GM19099 (cell line): ENCODE measurements around the gene SNX27.

Source experiments
- POLR2A ChIP-seq: IDR thresholded peaks from 3 replicates; pipeline ENCODE4 v1.6.1; 2011; ENCODE audit warnings: low read depth; ENCODE audit not compliant: insufficient read length; ENCODE audit errors: extremely low read depth

SNX27 gene

DNA sequence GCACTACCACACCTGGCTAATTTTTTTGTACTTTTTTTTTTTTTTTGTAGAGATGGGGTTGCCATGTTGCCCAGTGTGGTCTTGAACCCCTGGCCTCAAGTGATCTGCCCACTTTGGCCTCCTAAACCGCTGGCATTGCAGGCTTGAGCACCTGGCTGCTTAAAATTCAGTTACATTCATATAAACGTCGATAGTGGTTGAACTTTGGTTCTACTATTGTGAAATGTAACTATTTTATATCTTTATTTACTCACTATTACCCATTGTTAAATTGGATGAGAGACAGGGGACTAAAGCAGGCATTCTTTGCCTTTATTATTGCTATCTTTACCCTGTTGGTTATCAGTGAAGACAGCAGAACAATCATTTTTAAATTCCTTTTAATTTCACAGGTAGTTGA, 6.2 kb downstream of the SNX27 start:
- no peak for TF ChIP-seq POLR2A

DNA sequence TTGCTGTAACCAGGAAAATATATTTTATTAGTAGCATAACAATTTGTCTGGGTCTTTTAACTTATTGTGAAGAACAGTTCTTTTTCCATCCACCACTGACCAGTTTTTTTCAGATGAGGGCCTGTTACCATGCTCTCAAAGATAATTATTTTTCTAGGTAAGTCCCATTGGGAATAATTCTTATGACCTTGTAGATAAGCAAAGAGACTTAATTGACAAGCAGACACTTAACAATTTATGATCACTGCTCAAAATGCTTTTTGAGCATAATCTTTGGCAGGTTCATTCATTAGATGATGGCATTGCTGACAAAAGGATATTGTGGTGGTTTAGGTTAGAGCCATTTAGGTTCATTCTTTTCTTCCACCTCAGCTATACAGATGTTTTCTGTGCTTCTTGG, 6.6 kb downstream of the SNX27 start:
- no peak for TF ChIP-seq POLR2A

DNA sequence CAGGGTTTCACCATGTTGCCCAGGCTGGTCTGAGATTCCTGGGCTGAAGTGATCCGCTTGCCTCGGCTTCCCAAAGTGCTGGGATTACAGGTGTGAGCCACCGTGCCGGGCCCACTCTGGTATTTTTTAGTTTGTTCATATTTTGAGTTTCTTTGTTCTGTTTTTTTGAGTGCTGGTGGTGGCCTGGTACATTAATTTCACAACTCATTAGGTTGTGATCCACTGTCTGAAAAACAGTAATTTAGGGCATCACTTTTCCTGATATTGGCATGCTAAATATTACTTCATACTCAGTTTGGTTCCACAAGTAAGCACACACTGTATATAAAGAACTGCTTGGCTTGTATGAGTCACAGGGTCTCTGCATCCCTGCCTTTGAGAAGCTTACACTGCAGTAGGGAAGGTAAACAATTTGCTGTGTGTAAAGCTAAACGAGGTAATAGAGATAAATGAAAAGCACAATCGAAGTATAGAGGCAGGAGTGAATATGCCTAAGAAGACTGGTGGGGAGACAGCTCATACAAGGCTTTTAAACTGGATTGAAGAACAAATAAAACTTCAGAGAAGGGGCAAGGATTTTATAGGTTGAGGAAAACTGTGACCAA, 7.7 kb downstream of the SNX27 start:
- TF ChIP-seq POLR2A, result no peak

DNA sequence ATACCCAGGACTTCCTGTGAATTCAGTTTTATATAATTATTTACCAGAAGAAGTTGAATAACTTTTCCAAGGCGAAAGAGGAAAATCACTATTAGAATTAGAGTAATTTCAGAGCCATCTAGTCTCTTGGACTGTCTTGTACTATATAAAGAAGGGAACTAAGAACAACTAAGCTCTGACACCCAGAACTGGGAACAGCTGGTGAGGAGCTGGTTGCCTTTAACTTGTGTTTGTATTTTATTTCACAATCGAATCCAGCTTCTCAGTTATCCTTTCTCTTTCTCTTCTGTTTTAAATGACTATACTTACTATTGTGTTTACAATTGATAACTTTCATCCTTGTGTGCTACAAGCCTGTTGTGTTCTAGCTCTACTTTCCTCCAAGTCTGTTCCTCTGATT, 8.4 kb downstream of the SNX27 start:
- no peak for TF ChIP-seq POLR2A

DNA sequence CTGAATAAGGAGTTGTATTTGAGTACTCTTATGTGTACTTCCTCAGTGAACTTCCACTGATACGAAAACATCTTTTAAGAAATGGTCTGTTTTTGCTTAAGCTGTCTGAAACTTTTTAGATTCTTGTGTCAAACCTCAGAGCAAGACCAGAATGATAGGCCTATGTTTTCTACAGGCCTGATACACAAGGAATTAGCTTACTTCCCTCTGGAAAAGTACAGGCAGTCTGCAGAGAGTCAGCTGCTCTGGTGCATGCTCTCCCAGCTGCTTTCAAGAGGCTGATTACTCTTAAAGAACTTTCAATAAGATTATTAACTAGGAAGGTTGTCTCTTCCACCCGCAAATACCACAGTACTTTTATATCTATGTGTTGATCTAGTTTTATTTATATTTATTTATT, 9.5 kb downstream of the SNX27 start:
- TF ChIP-seq POLR2A, result no peak

DNA sequence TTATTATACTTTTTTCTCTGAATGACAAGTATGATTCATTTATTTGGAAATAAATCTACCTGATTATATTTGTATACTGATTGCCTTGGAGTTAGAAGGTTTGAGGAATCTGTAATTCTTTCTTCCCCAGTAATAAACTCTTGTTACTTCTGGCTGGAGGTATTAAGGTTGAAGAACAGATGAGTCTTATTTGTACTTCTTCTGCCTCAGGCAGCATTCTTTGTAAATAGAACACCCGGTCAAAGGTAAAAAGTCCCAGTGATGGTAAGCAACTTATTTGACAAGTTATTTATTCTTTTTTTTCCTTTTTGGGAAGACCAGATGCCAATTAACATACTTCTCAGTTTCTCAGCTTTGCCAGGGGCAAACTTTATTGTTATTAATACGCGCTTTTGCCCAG, 12.9 kb downstream of the SNX27 start:
- no peak for TF ChIP-seq POLR2A

DNA sequence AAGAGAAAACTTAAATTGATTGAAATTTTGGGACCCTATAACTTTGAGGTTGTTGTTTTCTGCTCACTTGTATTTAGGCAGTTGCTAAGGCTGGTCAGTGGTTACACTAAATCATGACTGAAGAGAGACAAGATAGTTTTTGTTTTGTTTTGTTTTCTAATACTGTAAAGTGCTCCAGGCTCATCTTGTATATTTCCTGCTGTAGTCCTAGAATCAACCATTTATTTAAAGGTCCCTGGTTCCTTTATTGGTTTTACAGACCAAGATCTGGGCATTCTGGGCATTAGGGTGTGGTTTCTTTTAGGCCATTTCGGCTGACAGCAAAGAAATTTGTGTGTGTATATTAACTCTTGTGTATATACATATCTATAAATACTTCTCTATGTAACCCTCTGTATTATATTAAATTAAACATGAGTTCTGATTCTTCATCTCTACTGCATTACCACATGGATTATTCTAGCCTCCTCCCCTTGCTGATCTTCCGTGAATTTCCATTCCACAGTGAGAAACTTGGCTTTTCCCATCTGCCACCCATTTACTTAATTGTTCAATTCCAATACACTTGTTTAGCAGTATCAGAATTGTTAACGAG, 15.0 kb downstream of the SNX27 start:
- no peak for TF ChIP-seq POLR2A

DNA sequence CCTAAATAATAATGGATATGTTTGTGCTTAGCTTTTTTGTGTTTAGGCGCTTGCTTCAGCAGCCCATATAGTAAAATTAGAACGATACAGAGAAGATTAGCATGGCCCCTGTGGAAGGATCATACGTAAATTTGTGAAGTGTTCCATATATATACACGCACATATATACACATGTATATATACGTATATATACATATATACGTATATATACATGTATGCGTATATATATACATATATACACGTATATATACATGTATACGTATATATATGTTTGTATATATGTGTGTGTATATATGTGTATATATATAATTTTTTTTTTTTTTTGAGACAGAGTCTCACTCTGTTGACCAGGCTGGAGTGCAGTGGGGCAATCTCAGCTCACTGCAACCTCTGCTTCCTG, 17.4 kb downstream of the SNX27 start:
- TF ChIP-seq POLR2A, result no peak

DNA sequence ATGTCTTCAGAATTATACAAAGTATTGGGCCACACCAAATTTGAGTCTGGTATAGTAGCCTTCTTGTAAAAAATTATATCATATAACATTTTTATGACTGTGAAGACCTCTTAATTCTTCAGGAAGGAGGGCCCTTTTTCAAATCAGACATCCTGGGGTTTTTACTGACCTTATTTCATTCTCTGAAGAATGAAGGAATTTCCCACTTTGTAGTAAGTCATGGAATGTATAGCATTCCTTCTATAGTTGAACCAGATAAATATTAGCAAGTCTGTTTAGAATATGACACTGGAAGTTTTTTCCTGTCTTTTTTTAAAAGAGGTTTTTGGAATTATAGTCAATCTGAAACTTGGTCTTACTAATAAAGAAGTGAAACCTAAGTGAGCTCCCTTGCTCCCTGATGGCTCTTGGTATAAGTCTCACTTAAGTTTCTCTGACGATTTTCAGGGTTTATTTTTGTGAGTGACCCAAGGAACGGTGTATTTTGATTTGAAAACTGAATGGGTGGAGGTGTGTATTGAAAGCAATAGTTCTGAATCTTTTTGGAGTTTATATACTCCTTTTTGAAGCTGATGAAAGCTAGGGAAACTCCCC, 23.7 kb downstream of the SNX27 start:
- no peak for TF ChIP-seq POLR2A

DNA sequence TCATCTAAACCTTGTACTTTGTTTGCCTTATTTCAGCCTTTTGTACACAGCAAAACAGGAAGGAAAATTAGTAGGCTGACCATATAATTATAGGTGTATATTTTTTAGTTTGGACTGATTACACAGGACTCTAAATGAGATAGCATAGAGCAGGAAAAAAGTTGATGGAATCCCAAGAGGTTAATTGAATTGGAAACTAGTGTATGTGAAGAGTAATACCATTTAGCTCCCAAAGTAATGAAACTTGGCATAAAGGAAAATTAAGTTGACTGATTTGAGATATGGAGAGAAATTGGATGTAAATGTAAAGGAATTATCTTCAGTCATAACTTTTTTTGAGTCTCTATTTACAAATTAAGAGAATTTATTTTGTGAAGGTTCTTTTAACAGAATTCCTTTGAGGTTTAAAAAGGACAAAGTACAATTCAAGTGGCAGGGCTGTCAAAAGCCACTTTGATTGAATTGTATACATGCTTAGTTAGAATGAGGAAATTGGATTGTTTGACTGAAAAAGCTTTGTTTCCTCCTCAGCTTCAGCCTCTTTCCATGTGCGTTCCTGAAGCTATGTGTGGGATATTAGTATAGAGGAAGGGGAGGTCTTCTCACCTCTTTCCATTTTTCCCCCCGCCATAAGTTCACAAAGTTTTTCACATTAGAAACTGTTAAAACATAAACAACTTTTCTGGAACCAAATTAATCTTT, 26.4 kb downstream of the SNX27 start:
- no peak for TF ChIP-seq POLR2A

DNA sequence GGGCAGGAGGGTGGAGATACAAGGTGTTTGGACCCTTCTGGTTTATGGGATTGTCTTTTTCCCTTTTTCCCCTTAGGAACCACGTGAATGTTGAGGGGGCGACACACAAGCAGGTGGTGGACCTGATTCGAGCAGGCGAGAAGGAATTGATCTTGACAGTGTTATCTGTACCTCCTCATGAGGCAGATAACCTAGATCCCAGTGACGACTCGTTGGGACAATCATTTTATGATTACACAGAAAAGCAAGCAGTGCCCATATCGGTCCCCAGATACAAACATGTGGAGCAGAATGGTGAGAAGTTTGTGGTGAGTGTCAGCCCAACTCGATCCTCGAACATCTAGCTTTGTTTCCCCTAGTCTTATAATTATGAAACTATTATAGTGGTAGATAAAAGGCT, 27.0 kb downstream of the SNX27 start:
- TF ChIP-seq POLR2A, result no peak

DNA sequence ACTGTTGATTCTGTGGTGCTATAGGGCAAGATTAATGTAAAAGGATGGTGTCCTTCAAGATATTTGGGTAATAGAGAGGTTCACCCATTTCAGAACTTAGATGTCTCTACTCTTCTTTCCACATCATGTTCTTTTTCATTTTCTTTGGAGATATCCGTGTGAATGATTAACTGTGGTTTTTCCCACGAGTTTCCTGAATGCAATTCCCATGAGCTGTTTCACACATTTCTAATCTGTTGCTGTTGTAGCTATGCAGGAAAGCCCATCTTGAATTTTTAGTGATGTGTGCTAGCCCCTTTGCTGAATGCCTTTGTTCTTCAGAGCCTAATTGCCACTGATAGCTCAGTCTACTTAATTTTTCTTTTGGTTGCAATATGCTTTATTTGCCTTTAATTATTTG, 27.6 kb downstream of the SNX27 start:
- TF ChIP-seq POLR2A, result no peak

DNA sequence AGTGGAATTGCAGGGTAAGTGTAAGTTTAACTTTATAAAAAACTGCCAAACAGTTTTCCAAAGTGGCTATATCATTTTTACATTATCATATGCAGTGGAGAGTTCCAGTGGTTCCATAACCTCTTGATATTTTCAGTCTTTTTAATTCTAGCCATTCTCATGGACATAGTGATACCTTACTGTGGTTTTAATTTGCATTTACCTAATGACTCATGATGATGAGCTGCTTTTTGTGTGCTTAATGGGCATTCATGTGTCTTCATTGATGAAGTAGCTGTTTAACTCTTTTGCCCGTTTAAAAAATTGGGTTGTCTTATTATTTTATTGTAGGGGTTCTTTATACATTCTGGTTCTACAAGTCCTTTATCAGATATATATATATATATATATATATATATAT, 29.4 kb downstream of the SNX27 start:
- TF ChIP-seq POLR2A, result no peak

DNA sequence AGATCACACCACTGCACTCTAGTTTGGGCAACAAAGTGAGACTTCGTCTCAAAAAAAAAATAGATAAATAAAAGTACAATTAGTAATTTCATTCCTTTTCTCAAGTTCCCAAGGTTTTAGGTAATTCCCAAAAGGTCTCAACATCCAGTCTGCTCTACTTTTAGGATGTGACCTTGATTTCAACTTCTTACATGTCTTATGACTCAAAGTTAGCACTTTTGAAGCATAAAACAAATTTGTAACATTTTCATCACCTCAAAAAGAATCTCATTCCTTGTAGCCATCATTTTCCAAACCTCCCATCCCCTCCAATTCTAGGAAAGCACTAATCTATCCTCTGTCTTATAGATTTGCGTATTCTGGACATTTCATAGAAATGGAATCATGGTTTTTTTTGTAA, 32.2 kb downstream of the SNX27 start:
- no peak for TF ChIP-seq POLR2A

DNA sequence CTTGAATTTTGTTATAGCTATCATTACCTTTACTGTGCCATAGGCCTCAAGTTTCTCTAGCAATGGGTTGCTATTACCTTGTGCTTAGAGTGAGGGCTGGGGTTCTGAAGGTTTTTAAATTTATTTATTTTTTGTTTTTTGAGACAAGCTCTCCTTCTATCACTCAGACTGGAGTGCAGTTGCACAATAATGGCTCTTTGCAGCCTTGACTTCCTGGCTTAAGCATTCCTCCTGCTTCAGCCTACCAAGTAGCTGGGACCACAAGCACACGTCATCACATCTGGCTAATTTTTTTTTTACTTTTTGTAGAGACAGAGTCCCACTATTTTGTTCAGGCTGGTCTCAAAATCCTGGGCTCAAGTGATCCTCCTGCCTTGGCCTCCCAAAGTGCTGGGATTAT, 41.5 kb downstream of the SNX27 start:
- TF ChIP-seq POLR2A, result no peak

DNA sequence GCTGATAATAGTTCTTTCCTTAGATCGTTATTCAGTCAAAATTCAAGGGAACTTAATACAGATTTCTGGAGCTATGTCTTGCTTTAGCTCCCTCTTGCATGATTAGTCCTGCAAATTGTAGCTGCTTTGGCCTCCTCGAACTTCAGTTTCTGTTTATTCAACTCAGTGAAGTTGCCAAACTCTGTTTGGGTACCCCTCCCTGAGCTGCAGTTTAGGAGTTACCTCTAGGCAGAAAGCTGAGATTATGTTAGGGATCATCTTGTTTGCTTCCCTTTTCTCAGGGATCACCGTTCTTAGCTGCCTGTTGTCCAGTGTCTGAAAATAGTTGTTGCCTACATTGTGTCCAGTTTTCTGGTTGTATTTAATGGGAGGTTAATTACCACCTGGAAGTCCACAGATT, 43.5 kb downstream of the SNX27 start:
- no peak for TF ChIP-seq POLR2A
